SK-N-SH (cell line): ENCODE results near the gene SMARCD1. TPM values are rescaled to one million over a fixed set of nuclear protein-coding genes. Genes with fewer than 3 reads are reported as not detected.

ENCODE experiments used
- CTCF ChIA-PET: fragments of 300-600, 350-600 bp; formaldehyde crosslinking; extraction: SDS; loops from one replicate; lab custom pipeline; 2021; lab: Yijun Ruan, JAX
- POLR2A ChIA-PET: fragments of 350-600 bp; sonication (Branson Sonifier 250); formaldehyde crosslinking; extraction: SDS; loops from one replicate; lab custom pipeline; 2020; ENCODE audit warnings: antibody characterized with exemption, inconsistent platforms; lab: Yijun Ruan, JAX
- DNase-seq: peaks from one replicate; pipeline ENCODE4 v3.0.0; 2012
- H2AFZ ChIP-seq: fragments of 200-600 bp; sonication (generic); 2 replicates; pipeline ENCODE4 v1.8.1; 2016; ENCODE audit warnings: antibody characterized with exemption, mild to moderate bottlenecking, low read depth
- H3F3A ChIP-seq: fragments of 200-600 bp; sonication (generic); replicated peaks from 2 replicates; pipeline ENCODE3; 2016; ENCODE audit warnings: antibody characterized with exemption, mild to moderate bottlenecking; ENCODE audit not compliant: insufficient read depth
- H3K27ac ChIP-seq, 2 experiments: fragments of 200-500 bp in 1 of 2; fragments of 200-600 bp in 1 of 2; sonication (Bioruptor generic) in 1 of 2; sonication (generic), shearing (Covaris generic) in 1 of 2; 2 replicates each; pipeline versions ENCODE4 v1.5.1 to v1.6.1; 2014 to 2016; ENCODE audit warnings: low read depth in 2 of 2, inconsistent platforms in 1 of 2, low read length in 1 of 2, mild to moderate bottlenecking in 1 of 2, mixed read lengths in 1 of 2
- H3K27me3 ChIP-seq: fragments of 200-600 bp; sonication (generic), shearing (Covaris generic); 2 replicates; pipeline ENCODE4 v1.6.1; 2016; ENCODE audit warnings: mixed run types; ENCODE audit not compliant: insufficient read depth
- H3K36me3 ChIP-seq, 2 experiments: fragments of 200-500 bp in 1 of 2; fragments of 200-600 bp in 1 of 2; sonication (Bioruptor generic) in 1 of 2; sonication (generic) in 1 of 2; replicated peaks in 1 of 2; 2 replicates each; pipeline versions ENCODE3 to v1.5.1; 2014 to 2016; ENCODE audit warnings: low read length in 1 of 2, mild to moderate bottlenecking in 1 of 2; ENCODE audit not compliant: insufficient read depth in 2 of 2, control insufficient read depth in 1 of 2
- H3K4me1 ChIP-seq, 2 experiments: fragments of 200-500 bp in 1 of 2; fragments of 200-600 bp in 1 of 2; sonication (Bioruptor generic) in 1 of 2; sonication (generic), shearing (Covaris generic) in 1 of 2; 2 replicates each; pipeline versions ENCODE4 v1.5.1 to v1.6.1; 2014 to 2016; ENCODE audit warnings: low read depth in 1 of 2, low read length in 1 of 2, mixed run types in 1 of 2; ENCODE audit not compliant: insufficient read depth in 2 of 2, control insufficient read depth in 1 of 2
- H3K4me2 ChIP-seq: fragments of 200-600 bp; sonication (generic), shearing (Covaris generic); 2 replicates; pipeline ENCODE4 v1.6.1; 2017; ENCODE audit warnings: mixed run types
- H3K4me3 ChIP-seq, 2 experiments: fragments of 200-500 bp in 1 of 2; fragments of 200-600 bp in 1 of 2; sonication (Bioruptor generic) in 1 of 2; sonication (generic), shearing (Covaris generic) in 1 of 2; 2 replicates each; pipeline versions ENCODE4 v1.5.1 to v1.8.1; 2014 to 2016; ENCODE audit warnings: low read depth in 2 of 2, inconsistent platforms in 1 of 2, low read length in 1 of 2, mild to moderate bottlenecking in 1 of 2, mixed read lengths in 1 of 2, moderate library complexity in 1 of 2
- H3K79me2 ChIP-seq: fragments of 200-600 bp; sonication (generic); 2 replicates; pipeline ENCODE4 v1.8.1; 2017; ENCODE audit warnings: mild to moderate bottlenecking; ENCODE audit not compliant: insufficient read depth
- H3K9ac ChIP-seq: fragments of 200-600 bp; sonication (generic); 2 replicates; pipeline ENCODE4 v1.6.1; 2017; ENCODE audit warnings: mixed run types
- H3K9me2 ChIP-seq: fragments of 200-600 bp; sonication (generic); 2 replicates; pipeline ENCODE4 v1.6.1; 2017; ENCODE audit warnings: mixed run types
- H3K9me3 ChIP-seq: fragments of 200-600 bp; sonication (generic); 2 replicates; pipeline ENCODE4 v1.6.1; 2017; ENCODE audit warnings: mixed run types, mild to moderate bottlenecking, moderate library complexity
- H4K20me1 ChIP-seq: fragments of 200-600 bp; sonication (generic); 2 replicates; pipeline ENCODE4 v1.6.1; 2017; ENCODE audit warnings: mild to moderate bottlenecking, mixed run types; ENCODE audit not compliant: insufficient read depth
- ELF1 ChIP-seq: IDR thresholded peaks from 2 replicates; pipeline ENCODE4 v1.4.0; 2012
- FOSL2 ChIP-seq: IDR thresholded peaks from 2 replicates; pipeline ENCODE4 v1.4.0; 2012; ENCODE audit warnings: low read depth, mild to moderate bottlenecking, moderate library complexity, borderline replicate concordance
- MAX ChIP-seq: IDR thresholded peaks from 2 replicates; pipeline ENCODE4 v1.4.0; 2012; ENCODE audit warnings: low read depth
- MEF2A ChIP-seq: IDR thresholded peaks from 2 replicates; pipeline ENCODE4 v1.4.0; 2012; ENCODE audit warnings: low read depth, borderline replicate concordance
- POLR2AphosphoS5 ChIP-seq: IDR thresholded peaks from 2 replicates; pipeline ENCODE4 v1.6.1; 2012; ENCODE audit warnings: low read depth, low read length
- USF2 ChIP-seq: fragments of 150-350 bp; IDR thresholded peaks from 2 replicates; pipeline ENCODE4 v1.6.1; 2017; ENCODE audit warnings: antibody characterized with exemption, low read length, low read depth, borderline replicate concordance
- ZBTB33 ChIP-seq: IDR thresholded peaks from 2 replicates; pipeline ENCODE4 v1.4.0; 2012; ENCODE audit warnings: low read depth, borderline replicate concordance
- WGBS: methylation state at CpG from one replicate; pipeline ENCODE4 v1.1.6; 2017; ENCODE audit warnings: low lambda C conversion rate; 5-methylcytosine and 5-hydroxymethylcytosine counted together
- polyA plus RNA-seq, 3 experiments: library from polyadenylated mRNA; depleted of rRNA; stranded (reverse); fragments of >200 nt; gene quantifications; 2 replicates each; pipeline ENCODE4 v1.2.3, GENCODE V29; 2012

SMARCD1 gene
- polyA plus RNA-seq, 1 of the 3 experiments (the other 2 are of a cell fraction) = 58.5 TPM

- ChIA-PET CTCF (interaction anchor here (1.2 to 37.6 kb wide), 8 partner anchors 14 to 207 kb away, joined by 6 to 1401 read pairs (median 22); partner anchors contain the start of genes AQP5, AQP6, ASIC1 and COX14), POLR2A (no interaction called here)
- WGBS = 82% methylated on average over 5 of the region's 7 CpGs
- Histone ChIP-seq H3K9ac (no peak overlapping the region), H3K9me2 (no peaks in the 10 kb centered on the region), H3K9me3 (no peaks in the 10 kb centered on the region), H3K4me2 (no peak overlapping the region), H2AFZ (no peak overlapping the region), H3K36me3 (no peaks in the 10 kb centered on the region), H3K27me3 (no peaks in the 10 kb centered on the region), H4K20me1 (no peaks in the 10 kb centered on the region), H3K79me2 (no peaks in the 10 kb centered on the region), H3F3A (no peaks in the 10 kb centered on the region), H3K27ac (no peak overlapping the region), H3K4me1 (peaks cover 0 to 10% of the 10 kb centered on the region in 2 experiments; a peak in 1 of 4 replicates), H3K4me3 (no peak overlapping the region)
- TF ChIP-seq POLR2AphosphoS5 = no peak
- no peak for TF ChIP-seq ELF1
- no peak for TF ChIP-seq MAX
- no peak for TF ChIP-seq FOSL2
- DNase-seq = no peak
Measured at GRCh38 chr12:50073206-50073605, 11.9 kb upstream of the SMARCD1 start.

- Histone ChIP-seq H2AFZ (no peak overlapping the region), H3K36me3 (no peaks in the 10 kb centered on the region), H3K27me3 (no peaks in the 10 kb centered on the region), H3K79me2 (no peaks in the 10 kb centered on the region), H3K9me3 (no peaks in the 10 kb centered on the region), H3K4me2 (no peak overlapping the region), H3F3A (no peaks in the 10 kb centered on the region), H3K9me2 (no peaks in the 10 kb centered on the region), H3K4me1 (peaks cover 0 to 10% of the 10 kb centered on the region in 2 experiments; a peak in 1 of 4 replicates), H4K20me1 (no peaks in the 10 kb centered on the region), H3K27ac (no peak overlapping the region), H3K9ac (no peak overlapping the region), H3K4me3 (no peak overlapping the region)
- ChIA-PET POLR2A (interaction anchor here (0.8 kb wide), 1 partner anchor 11 kb away, joined by 4 read pairs; the partner anchor contains the start of gene SMARCD1), CTCF (interaction anchor here (1.0 to 37.6 kb wide), 18 partner anchors 9 to 241 kb away, joined by 3 to 1401 read pairs (median 10); partner anchors contain the start of genes AQP5, AQP6, ASIC1 and COX14)
- DNase-seq = no peak
- WGBS = 86% methylated on average over 10 of the region's 10 CpGs
- TF ChIP-seq USF2 (no peak), ZBTB33 (no peak), MEF2A (no peak)
Measured at GRCh38 chr12:50073712-50074111, 11.4 kb upstream of the SMARCD1 start.
